Measurements from ENCODE around the gene CA6. TPM values are rescaled to one million over a fixed set of nuclear protein-coding genes. Genes with fewer than 3 reads are reported as not detected.
A peak's percentile ranks its signal among the peaks of the same experiment; 100 is the strongest.

The CA6 gene
- total RNA-seq, 2 donors from 2014 or later: not detected

DNA sequence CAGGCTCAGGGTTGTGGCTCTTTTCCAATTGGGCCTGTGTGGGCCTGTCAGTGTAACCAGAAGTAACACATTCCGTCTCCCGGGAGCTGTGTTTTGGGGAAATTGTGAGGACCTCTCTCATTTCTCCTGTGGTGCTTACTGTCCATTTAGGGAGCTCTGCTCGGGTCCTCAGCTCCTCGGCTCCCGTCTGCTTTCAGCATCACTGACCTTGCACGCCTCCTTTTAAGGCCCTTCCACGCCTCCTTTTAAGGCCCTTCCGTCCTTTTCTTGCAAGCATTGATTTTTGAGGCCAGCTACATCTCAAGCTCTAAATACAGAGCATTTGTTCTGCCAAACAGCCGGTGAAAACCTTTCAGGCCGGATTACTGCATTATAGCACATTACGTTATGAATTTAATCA is 9.7 kb downstream of the CA6 start:
- DNase-seq (ENCODE audit: low spot score): no peak
- H3K27ac ChIP-seq: no peak overlapping the region
- intact Hi-C loops (cut with DNase I): no loop called here

DNA sequence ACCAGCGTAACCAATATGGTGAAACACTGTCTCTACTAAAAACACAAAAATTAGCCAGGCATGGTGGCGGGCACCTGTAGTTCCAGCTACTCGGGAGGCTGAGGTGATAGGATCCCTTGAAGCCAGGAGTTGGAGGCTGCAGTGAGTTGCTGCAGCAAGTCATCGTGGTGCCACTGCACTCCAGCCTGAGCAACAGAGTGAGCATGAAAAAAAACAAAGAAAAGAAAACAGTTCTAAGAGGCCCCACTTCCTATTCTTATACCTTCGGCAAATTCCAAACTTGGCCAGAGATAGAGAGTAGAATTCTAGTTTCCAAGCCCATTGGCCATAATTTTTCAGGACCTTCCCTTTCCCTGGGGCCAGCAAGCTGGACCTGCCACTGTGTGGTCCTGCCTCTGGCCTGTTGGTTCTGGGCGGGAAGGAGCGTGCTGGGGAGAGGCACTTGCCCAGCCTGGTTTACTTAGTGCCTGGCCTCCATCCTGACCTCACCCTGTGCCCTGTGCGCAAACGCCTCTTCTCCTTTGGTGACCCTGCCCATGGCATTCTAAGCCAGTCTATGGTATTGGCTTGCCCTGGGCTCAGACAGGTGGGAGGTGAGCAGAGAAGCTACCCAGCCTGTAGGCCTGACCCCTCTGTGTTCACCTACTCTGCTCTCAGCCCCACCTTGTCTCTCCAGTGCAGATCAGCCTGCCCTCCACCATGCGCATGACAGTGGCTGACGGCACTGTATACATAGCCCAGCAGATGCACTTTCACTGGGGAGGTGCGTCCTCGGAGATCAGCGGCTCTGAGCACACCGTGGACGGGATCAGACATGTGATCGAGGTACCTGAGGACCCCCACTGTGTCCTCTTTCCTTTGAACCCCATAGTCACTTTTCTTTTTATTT is 11.0 kb downstream of the CA6 start:
- no peaks in the 10 kb centered on the region for H3K36me3 ChIP-seq
- no peaks in the 10 kb centered on the region for H3K4me1 ChIP-seq (replicated peaks)
- H3K4me3 ChIP-seq: no peak overlapping the region
- DNase-seq (ENCODE audit: low spot score): no peak
- no peak overlapping the region for H3K27ac ChIP-seq
- no peaks in the 10 kb centered on the region for H3K9me3 ChIP-seq
- TF ChIP-seq, protein P1, sequence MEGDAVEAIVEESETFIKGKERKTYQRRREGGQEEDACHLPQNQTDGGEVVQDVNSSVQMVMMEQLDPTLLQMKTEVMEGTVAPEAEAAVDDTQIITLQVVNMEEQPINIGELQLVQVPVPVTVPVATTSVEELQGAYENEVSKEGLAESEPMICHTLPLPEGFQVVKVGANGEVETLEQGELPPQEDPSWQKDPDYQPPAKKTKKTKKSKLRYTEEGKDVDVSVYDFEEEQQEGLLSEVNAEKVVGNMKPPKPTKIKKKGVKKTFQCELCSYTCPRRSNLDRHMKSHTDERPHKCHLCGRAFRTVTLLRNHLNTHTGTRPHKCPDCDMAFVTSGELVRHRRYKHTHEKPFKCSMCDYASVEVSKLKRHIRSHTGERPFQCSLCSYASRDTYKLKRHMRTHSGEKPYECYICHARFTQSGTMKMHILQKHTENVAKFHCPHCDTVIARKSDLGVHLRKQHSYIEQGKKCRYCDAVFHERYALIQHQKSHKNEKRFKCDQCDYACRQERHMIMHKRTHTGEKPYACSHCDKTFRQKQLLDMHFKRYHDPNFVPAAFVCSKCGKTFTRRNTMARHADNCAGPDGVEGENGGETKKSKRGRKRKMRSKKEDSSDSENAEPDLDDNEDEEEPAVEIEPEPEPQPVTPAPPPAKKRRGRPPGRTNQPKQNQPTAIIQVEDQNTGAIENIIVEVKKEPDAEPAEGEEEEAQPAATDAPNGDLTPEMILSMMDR (IDR thresholded peaks at IDR 0.05): no peak
- TF ChIP-seq POLR2AphosphoS5 (IDR thresholded peaks at IDR 0.05) (no peak), POLR2A (IDR thresholded peaks at IDR 0.05) (no peak)
- 92% methylated on average over 17 of the region's 17 CpGs for WGBS
- intact Hi-C loops (cut with DNase I): no loop called here
- H3K27me3 ChIP-seq (replicated peaks; ENCODE audit: insufficient read depth): no peaks in the 10 kb centered on the region

More for the DNA sequence above, 9.7 kb downstream of the CA6 start:
- Histone ChIP-seq H3K36me3 (no peaks in the 10 kb centered on the region), H3K9me3 (no peaks in the 10 kb centered on the region), H3K4me3 (no peak overlapping the region), H3K27me3 (replicated peaks; ENCODE audit: insufficient read depth) (no peaks in the 10 kb centered on the region), H3K4me1 (replicated peaks) (no peaks in the 10 kb centered on the region)
- TF ChIP-seq, protein P1 (IDR thresholded peaks at IDR 0.05): no peak
- TF ChIP-seq POLR2AphosphoS5 (IDR thresholded peaks at IDR 0.05) (no peak), POLR2A (IDR thresholded peaks at IDR 0.05) (no peak)
- 45% methylated on average over 11 of the region's 11 CpGs for WGBS

DNA sequence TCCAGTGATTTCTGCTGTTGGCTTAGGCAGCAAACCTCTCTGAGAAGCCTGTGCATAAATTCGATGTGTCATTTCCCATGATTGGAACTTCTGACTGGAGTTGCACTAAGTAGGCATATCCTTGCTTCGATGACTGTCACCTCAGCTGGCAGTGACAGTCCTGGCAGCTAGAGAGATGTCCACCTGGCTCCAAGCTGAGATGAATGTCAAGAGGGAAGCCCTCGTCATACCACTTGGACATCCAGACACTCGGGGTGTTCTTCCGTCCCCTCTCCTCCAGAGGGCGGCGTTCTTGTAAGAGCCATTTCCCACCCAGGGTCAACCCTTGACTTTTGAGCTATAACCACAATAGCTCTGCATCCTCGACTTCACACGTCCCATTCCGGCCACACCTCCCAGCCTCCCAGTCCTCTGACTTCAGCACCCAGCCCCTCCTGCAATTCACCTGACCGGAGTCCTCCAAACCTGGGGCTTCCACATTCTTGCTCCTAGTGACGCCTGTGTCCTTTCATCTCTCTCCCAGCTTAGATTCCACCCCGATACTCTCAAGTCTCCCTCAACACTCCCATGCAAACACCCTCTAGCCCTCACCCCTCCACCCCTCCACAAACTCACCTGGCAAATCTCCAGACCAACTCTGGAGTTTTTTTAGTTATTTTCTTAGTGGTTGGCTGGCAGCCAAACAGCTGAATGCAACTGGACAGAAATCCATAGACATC is 17.3 kb downstream of the CA6 start:
- no peaks in the 10 kb centered on the region for H3K9me3 ChIP-seq
- no peaks in the 10 kb centered on the region for H3K36me3 ChIP-seq
- intact Hi-C loops (cut with DNase I): no loop called here
- DNase-seq (ENCODE audit: low spot score): no peak
- H3K4me3 ChIP-seq: no peak overlapping the region
- WGBS: 41% methylated on average over 13 of the region's 13 CpGs
- H3K27ac ChIP-seq: no peak overlapping the region
- no peaks in the 10 kb centered on the region for H3K27me3 ChIP-seq (replicated peaks; ENCODE audit: insufficient read depth)
- TF ChIP-seq, protein P1 (IDR thresholded peaks at IDR 0.05): peak in 2 of 4 experiments; percentile 28 to 38
- TF ChIP-seq POLR2A (IDR thresholded peaks at IDR 0.05): no peak
- no peaks in the 10 kb centered on the region for H3K4me1 ChIP-seq (replicated peaks)

DNA sequence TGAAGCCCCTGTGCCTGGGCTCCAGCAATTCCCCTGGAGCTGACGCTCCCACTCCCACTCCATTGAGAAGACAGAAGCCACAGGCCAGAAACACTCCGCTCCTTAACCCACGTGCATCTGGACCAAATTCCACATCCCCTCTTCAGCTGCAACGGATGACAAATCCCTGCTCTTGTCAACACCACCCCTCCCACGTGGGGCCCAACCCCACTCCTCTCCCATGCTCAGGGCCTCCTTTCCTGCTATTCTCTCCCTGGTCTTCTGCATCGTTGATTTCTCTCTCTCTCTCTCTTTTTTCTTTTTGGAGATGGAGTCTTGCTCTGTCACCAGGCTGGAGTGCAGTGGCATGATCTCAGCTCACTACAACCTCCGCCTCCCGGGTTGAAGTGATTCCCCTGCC is 18.3 kb downstream of the CA6 start:
- H3K4me1 ChIP-seq (replicated peaks): no peaks in the 10 kb centered on the region
- intact Hi-C loops (cut with DNase I): no loop called here
- 70% methylated on average over 8 of the region's 8 CpGs for WGBS
- H3K9me3 ChIP-seq: no peaks in the 10 kb centered on the region
- H3K27me3 ChIP-seq (replicated peaks; ENCODE audit: insufficient read depth): no peaks in the 10 kb centered on the region
- H3K36me3 ChIP-seq: no peaks in the 10 kb centered on the region
- H3K27ac ChIP-seq: no peak overlapping the region
- DNase-seq (ENCODE audit: low spot score): no peak
- H3K4me3 ChIP-seq: no peak overlapping the region
- TF ChIP-seq POLR2AphosphoS5 (IDR thresholded peaks at IDR 0.05) (no peak), POLR2A (IDR thresholded peaks at IDR 0.05) (no peak)
- TF ChIP-seq, protein P1 (IDR thresholded peaks at IDR 0.05): no peak

All from prostate gland (tissue), 2 donors.